ENCODE data around the gene RERE.
"Not testable (repeated sequence)": the region's sequence is repeated elsewhere in the genome, so short reads cannot be mapped to it uniquely, and the experiment has no call there.

RERE gene

DNA sequence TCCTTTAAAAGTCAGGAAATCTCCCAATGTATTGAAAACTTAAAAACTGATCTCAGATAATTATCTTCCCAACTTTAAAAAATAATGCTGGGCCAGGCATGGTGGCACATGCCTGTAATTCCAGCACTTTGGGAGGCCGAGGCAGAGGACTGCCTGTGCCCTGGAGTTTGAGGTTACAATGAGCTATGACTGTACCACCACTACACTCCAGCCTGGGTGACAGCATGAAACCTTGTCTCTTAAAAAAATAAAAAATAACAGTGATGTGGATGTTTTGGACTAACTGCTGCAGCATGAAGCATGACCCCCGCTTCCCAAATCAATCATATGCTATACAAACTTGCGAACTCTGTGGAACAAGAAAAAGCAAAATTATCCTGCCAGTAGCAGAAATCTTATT is 186.3 kb downstream of the RERE start:
- no peak for DNase-seq

DNA sequence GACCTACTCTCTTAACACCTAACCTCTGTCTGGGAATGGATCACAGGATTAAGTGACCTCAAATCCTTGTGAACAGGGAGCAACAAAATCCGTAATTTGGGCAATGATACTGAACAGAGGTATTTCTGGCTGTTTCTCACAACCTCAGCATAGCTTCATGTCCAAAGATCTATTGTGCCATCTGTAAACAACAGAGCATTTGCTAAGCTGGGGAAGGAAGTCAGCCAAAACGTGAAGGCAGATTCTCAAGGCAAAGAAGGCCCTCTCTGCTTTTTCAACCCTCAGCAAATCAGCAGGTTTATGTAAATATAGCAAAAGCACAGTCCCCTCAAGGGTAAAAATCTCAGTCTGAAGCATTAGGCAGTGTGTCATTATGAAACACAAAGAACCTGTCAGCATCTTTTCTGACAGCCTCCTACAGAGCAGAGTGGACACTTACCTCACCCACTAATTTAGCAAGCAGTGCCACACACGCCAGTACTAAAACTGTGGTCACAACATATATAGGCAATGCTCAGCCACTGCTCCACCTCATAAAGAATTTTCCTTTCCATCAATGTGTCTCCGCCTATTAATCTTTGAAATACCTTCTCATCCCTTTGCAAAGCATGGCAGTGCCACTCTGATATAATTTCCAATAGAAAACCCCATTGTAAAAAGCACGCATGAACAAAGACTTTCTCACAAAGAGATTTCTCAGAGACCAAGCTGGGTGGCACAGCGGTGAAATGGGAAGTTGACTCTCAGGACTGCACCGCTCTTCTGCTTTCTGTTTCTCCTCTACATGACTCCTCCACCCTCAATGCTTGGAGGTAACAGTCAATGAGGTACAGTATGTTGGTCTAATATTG is 188.0 kb downstream of the RERE start:
- DNase-seq, result no peak

DNA sequence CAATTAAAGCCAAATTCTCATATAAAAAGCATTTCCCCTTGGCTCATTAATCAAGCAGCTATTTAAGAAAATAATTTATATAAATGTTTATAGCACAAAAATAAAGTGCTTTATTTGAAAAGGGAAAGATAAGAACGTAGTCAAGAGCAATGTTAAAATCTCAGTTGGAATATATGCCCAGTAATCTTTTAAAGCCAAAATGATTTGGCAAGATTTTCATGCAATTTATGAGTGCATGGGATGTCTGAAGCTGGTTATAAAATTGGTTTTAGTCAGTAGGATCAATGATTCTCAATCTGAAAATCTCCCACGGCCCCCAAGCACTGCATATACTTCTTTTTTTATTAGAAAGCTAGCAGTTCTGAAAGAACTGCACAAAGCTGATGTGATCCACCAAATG is 188.8 kb downstream of the RERE start:
- DNase-seq, result no peak

DNA sequence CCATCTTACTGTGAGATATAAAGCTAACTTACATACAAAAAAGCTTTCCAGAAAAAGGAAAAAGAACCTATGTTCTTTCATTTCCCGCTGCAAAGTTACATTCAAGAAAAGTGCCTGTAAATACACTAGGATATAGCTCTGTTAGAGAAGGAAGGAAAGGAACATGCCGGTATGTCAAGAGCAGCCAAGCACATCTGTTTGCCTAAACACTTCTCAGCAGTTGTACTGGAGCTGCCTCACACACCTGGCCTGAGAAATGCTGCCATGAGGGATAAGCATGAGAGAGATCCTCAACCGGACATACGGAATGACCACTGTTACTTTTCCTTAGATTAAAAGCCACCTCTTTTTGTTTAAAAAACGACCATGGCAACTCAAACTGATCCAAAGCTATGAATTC is 189.7 kb downstream of the RERE start:
- DNase-seq, result no peak

DNA sequence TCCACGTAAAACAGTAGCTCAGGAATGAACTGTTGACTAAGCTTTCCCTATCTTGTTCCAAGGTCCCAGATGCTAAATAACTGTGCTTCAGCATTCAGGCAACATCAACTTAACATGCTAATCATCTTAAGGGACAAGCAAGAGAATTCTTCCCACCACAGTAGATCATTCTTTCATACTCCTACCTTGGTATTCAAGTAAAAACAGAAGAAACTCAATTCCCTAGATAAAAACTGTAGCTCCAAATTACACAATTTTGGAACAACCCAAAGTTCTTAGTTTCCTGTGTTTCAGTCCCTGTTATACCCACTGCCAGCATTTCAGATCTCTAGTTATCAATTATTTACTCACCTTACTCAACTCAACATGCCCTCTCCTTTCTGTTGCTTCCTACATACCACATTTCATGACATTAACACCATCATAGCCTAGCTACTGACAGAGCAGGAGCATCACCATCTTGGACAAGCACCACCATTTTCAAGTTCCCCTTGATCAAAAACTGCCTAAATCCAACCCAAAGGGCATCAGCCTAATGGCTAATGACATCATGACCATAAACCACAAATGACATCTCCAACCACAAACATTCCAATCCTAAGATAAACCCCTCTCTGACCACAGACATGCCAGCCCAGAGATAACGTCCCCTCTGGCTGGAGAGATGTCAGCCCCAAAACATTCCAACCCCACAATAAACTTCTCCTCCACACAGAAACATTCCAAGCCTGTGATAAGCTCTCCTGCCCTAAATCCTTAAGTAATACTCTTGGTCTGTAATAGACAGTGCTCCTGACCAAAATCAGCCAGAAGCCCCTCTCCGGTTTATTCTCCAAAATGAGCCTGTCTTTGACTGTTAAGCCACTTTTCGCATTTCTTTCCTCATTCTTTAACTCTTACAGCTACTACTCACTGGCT is 191.2 kb downstream of the RERE start:
- no peak for DNase-seq

DNA sequence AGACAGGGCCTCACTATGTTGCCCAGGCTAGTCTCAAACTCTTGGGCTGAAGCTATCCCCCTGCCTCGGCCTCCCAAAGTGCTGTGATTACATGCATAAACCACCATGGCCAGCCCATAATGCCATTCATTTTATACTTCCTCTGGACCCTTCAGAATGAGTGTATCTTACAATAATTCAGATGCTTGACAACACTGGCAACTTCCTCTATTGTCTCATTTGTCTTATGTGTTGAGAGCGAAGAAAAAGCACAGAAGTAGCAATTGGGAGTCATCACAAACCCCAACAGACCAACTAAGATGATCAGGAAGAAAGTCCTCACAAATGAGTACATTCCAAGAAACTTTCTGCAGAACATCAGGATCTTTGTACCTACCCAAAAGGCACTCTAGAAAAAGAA is 191.9 kb downstream of the RERE start:
- no peak for DNase-seq

DNA sequence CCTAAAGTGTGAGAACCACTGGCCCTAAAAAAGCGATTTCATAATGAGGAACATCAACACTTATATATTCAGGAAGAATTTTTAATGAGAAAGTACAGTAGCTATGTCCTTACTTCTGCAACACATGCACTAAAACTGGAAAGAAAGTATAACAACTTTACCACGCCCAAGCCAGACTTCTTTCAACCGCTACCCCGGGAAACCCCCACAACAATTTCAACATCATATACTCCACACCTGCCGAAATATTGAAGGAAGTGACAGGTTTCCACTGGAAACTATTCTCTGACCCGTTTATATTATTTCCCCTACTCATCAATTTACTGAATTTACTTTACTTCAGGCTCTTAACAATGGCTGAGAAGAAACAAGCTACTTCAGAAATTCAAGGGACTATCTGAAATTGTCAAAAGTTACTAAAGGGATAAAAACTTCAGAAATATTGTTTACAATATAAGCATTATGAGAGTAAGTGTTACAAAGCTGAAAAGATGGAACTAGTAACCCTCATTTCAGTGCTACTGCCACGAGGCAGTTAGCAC is 193.7 kb downstream of the RERE start:
- DNase-seq, result not testable (repeated sequence)

DNA sequence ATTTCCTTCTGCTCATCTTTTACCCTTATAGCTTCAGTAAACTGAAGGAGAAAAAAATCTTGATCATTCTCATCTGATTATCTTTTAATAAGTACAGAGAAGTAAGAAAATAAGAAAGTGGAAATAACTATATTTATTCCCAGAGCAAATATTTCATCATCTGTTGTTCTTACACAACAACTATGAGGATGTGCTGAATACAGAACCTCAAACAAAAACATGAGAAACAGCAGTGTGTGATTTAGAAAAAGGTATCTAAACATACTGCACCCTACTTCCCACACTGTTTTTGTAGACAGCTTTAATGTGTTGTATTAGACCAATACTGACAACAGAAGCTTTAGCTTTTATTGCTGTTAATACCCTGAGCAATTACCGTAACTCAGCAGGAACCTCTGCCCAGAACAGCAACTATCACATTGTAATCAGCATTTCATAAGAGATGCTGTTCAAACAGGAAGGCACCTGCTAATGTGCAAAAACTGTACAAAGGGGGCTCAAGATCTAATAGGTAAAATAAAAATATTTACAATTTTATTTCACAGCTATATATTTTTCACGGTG is 195.6 kb downstream of the RERE start:
- not testable (repeated sequence) for DNase-seq

DNA sequence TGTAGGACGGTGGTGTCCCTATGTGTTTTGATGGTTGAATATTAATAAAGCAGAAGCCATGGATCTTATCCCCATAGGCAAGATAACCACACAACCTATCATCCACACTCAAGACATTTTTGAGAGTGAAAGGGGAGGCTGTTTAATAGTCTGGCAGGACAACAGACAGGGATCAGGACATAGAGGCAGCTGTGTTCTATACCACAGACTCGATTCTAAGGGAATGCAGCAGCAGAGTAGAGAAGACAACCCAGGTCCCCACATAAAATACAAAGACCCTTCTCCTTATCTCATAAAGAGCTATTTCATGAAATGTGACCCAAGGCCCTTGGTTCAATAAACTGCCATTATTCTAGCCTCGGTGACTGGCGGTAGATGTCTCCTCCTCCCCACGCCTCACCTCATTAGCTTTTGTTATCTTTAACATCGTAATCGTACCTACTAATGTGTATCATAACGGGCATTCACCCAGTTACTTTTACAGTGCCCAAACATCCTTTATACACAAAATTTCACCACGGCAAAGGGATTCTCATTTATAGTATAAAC is 196.3 kb downstream of the RERE start:
- not testable (repeated sequence) for DNase-seq

DNA sequence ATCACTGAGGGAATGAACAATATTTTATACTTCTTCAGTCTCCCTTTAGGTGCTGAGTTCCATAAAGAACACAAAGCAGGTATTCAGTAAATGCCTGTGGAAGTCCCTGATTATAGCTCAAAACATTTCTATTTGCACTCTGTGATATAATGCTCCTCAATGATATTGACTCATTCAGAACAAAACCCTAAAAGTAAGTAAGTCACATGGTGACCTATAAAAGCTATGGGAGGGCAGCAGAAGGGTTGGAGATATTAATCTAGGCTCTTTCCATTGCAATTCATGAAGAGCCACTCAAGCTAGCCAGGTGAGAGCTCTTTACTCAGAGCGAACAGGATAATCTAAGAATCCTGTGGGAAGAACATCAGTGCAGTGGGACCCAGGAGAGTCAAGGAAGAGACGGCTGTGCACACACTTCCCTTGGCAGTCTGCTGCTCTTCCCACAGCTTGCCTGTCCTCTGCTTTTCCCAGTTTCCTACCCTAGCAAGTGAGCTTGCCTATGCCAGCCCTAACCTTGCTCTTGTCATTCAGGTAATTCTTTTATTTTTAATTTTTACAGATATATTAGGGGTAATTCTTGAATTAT is 197.4 kb downstream of the RERE start:
- DNase-seq, result not testable (repeated sequence)

DNA sequence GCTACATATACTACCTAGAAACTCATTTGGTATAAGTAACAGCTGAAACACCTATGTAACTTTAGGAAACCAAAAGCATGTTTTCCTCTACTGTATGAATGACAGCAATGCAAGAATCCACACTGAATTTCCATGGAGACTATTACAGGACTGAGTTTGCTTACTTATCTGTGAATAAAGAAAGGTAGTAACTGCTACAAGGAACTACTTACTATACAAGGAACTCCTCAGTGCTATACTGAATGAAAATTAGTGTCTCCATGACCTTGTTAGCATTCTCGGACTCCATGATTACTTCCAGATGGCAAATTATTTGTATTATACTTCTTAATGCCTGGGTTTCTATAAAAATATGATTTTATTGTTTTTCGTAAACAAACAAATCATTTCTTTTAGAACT is 198.0 kb downstream of the RERE start:
- not testable (repeated sequence) for DNase-seq

DNA sequence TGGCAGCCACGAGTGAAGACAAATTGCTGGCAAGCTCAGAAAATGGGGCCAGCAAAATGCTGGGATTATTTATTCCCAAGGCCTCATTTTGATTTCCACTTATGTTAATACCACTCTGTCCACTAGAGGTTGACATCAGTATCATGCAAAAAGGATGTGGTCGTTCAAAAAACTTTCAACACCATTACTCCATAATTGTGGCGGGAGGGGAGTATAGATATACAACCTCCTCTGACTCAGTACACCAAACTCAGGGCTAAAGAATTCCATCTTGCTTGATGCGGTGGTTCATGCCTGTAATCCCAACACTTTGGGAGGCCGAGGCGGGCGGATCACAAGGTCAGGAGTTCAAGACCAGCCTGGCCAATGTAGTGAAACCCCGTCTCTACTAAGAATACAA is 200.6 kb downstream of the RERE start:
- DNase-seq, result not testable (repeated sequence)

DNA sequence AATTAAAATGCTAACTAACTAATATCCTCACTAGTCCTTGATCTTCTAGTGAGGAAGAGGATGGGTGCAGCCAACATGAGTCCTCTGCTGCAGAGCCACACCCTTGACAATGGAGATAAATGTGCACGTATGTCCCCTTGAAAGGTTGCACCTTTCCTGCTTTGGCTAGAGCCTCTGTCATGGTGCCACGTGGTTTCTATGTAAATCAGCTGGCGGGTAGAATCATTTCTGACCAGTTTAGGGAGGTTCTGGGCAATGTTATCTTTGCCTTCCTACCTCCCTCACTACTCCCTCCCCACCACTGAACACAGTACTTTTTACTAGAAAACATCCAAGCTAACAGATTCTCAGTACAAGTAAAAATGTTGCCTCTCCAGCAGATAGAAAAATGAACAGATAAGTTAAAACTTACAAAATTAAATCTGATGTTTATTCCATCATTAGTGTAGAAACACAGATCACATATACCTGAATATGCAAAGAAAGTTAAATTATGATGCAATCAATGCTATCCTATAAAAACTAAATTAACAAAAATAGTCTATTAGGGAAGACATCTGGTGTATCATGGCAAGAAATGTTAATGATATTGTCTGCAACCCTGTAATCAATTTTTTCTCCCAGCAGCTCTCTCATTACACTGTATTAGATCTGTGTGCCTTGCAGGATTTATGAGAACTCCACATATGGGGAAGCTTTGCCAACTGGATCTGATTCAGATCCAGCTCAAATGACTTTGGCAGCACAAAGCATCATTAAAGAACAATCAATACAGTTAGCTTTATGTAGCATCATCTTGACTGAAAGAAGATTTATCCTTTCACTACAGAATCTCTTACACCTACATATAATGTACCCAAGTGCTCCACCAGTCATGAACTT is 205.6 kb downstream of the RERE start:
- DNase-seq, result not testable (repeated sequence)

DNA sequence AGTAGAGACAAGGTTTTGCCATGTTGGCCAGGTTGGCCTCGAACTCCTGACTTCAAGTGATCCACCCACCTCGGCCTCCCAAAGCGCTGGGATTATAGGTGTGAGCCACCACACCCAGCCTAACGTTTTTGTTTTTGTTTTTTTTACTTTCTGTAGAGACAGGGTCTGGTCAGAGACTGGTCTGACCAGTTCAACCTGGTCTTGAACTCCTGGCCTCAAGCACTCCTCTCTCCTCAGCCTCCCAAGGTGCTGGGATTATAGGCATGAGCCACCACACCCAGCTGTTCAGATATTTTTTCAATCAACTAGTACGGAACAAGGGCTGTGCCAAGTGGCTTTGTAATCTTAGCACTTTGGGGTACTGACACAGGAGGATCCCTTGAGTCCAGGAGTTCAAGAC is 209.5 kb downstream of the RERE start:
- DNase-seq, result no peak

DNA sequence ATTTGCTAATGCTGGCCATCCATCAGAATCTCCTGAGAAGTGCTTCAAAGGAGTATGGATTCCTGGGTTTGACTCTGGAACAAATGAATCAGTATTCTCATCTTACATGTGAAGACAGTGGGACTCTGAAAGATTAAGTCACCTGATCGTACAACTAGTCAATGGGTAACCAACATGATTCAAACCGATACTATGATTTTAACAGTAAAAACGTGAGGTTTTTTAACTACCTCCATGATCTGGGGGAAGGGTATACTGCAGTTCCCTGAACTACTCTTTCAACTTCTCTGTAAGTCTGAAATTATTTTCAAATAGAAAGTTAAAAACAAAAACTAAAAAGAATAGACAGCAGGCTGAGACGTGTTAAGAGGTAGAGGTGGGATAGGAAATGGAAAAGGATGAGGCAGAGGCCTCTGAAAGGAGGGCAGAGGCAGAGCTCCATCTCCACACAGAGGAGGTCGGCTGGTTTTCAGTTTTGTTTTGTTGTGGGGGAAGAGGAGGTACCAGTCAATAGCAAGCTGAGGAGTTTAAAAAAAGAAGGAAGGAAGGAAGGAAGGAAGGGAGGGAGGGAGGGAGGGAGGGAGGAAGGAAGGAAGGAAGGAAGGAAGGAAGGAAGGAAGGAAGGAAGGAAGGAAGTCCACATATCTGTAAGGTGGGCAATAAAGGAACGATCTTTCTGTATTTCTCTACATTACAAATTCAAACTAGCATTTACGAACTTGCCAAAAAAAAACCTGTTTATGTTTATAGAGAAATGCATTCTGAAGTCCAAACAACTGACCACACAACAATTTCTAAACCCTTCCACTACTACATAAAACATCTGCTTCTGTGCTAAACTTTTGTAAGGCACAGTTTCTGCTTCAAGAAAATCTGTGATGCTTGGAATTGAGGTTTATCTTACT is 213.1 kb downstream of the RERE start:
- peak; percentile 20 for DNase-seq

DNA sequence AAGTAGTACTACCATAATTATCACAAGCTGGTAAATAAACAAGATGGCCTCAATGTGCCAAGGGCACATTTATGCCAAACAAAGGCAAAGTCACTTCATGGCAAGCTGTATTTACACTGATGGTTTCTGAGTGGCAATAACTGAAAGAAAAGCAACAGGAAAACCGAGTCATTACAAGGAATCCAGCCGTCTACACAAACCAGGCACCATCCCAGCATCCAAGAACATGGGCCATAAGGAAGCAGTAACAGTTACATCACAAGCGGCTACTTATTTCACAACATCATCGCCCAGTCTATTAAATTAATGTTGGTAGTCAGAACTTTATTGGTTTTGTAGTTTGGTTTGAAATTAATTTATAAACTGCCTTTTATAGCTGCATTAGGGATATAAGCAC is 214.2 kb downstream of the RERE start:
- DNase-seq, result no peak

DNA sequence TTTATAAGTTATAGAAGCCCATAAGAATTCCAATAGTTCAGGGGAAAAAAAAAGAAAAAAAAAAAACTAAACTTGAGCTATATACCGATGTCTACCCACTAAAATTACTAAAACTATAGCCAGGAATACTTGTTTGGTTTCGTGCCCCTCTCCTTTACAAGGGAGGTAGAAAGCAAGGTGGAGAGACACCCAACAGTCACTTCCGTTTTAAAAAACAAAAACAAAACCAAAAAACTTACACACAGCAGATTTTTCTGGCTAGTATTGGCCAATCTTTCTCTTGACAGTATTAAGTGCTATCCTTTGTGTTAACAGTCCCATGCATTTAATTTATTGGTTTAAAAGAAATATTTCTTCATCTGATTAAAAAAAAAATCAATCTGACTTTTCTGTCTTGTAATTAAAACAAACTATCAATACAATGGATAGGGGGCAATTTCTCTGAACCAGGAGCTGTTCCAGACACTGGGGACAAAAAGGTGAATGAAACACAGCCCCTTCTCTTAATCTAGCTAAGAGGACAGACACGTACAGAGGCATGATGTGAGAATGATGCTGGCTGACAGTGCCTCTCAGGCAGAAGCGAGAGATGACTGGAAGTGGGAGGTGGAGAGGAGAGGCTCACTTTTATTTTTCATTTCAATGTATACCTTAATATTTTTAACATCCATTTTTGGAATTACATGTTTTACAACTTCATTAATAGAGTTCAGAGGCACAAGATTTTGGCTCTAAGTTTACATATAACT is 214.8 kb downstream of the RERE start:
- DNase-seq, result peak; percentile 25

DNA sequence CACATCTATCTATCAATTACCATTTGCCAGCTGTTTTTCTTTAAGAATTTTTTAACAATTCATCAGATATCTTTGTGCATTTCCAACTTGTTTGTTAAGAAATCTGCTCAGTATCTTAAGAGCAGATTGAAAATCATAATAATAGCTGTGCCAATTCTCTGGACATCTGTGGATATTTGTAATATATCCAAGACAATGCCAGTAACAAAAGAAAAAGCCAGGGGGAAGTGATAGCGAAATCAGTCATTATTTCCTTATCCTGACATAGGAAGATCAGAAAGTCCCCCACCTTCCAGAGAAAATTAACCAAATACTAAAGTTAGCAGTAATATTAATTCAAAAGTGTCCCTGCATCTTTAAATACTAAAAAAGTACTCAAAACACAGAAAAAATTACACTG is 217.1 kb downstream of the RERE start:
- DNase-seq, result no peak

DNA sequence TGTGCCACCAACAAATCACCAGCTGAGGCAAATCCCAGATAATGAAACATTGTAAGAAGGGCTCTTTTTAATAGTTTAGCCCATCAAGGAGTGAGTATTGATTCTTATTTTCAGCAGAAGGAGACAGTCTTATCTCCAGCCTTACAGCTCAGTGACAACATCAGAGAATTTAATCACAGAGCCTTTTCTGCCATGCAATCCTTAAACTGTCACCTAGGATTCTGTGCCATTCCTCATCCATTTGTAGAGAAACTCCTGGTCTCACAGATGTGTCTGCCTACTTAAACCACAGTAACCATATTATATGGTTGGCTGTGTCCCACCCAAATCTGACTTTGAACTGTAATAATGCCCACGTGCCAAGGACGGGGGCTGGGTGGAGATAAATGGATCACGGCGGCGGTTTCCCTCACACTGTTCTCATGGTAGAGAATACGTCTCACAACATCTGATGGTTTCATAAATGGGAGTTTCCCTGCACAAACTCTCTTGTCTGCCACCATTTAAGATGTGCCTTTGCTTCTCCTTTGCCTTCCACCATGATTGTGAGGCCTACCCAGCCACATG is 217.7 kb downstream of the RERE start:
- no peak for DNase-seq
